Ishikawa (cell line): ENCODE data around the gene SMIM28.

ENCODE experiments used
- CEBPB ChIP-seq: IDR thresholded peaks from 2 replicates; pipeline ENCODE4 v1.6.1; 2012
- CREB1 ChIP-seq: IDR thresholded peaks from 2 replicates; pipeline ENCODE4 v1.6.1; 2012; ENCODE audit warnings: low read depth
- EGR1 ChIP-seq: IDR thresholded peaks from 2 replicates; pipeline ENCODE4 v1.6.1; 2012
- EP300 ChIP-seq: IDR thresholded peaks from 2 replicates; pipeline ENCODE4 v1.6.1; 2012; ENCODE audit warnings: borderline replicate concordance
- FOXM1 ChIP-seq: IDR thresholded peaks from 2 replicates; pipeline ENCODE4 v1.6.1; 2012; ENCODE audit warnings: low read depth, borderline replicate concordance
- MAX ChIP-seq: IDR thresholded peaks from 2 replicates; pipeline ENCODE4 v1.6.1; 2012
- NFIC ChIP-seq: IDR thresholded peaks from 2 replicates; pipeline ENCODE4 v1.6.1; 2012
- RAD21 ChIP-seq: IDR thresholded peaks from 2 replicates; pipeline ENCODE4 v1.6.1; 2012; ENCODE audit warnings: low read depth
- REST ChIP-seq: IDR thresholded peaks from 2 replicates; pipeline ENCODE4 v1.6.1; 2012; ENCODE audit warnings: low read depth, mild to moderate bottlenecking
- TAF1 ChIP-seq: IDR thresholded peaks from 2 replicates; pipeline ENCODE4 v1.6.1; 2012; ENCODE audit warnings: low read depth, mild to moderate bottlenecking
- TCF12 ChIP-seq: IDR thresholded peaks from 2 replicates; pipeline ENCODE4 v1.6.1; 2012; ENCODE audit warnings: low read depth
- TEAD4 ChIP-seq: IDR thresholded peaks from 2 replicates; pipeline ENCODE4 v1.6.1; 2012
- USF1 ChIP-seq: IDR thresholded peaks from 2 replicates; pipeline ENCODE4 v1.6.1; 2012
- YY1 ChIP-seq: IDR thresholded peaks from 2 replicates; pipeline ENCODE4 v1.6.1; 2012; ENCODE audit warnings: low read depth
- ZBTB7A ChIP-seq: IDR thresholded peaks from 2 replicates; pipeline ENCODE4 v1.6.1; 2012; ENCODE audit warnings: low read depth

SMIM28 gene

GRCh38 chr6:138377844-138378243, at the start of gene SMIM28:
Gene SMIM28, plus strand, starts transcription at chr6:138377905. Its CDS starts 168 bp downstream, at chr6:138378073.
- TF ChIP-seq YY1 (no peak), RAD21 (no peak), MAX (no peak), REST (no peak), FOXM1 (no peak), NFIC (no peak), CEBPB (no peak), USF1 (no peak), EGR1 (no peak), CREB1 (no peak), EP300 (no peak), TCF12 (no peak), ZBTB7A (no peak), TEAD4 (no peak), TAF1 (no peak)

- TF ChIP-seq YY1 (no peak), EGR1 (no peak), TAF1 (no peak), ZBTB7A (no peak), REST (no peak), CEBPB (no peak), USF1 (no peak), EP300 (no peak), MAX (no peak)
These were observed 49.5 kb upstream of the SMIM28 start for GRCh38 chr6:138328210-138328609.

- TF ChIP-seq ZBTB7A (no peak), REST (no peak), TAF1 (no peak), MAX (no peak), YY1 (no peak), EGR1 (no peak), TEAD4 (no peak), TCF12 (no peak), CEBPB (no peak), EP300 (no peak), FOXM1 (no peak), NFIC (no peak), CREB1 (no peak), RAD21 (no peak), USF1 (no peak)
These were observed 46.9 kb upstream of the SMIM28 start for GRCh38 chr6:138330763-138331162.

- no peak for TF ChIP-seq ZBTB7A
- no peak for TF ChIP-seq RAD21
These were observed 46.3 kb upstream of the SMIM28 start for GRCh38 chr6:138331444-138331843.
